Fibroblast of upper back skin (primary cell): ENCODE measurements around the gene ZCCHC17.
A peak's percentile ranks its signal among the peaks of the same experiment; 100 is the strongest.
"Not testable (repeated sequence)": the region's sequence is repeated elsewhere in the genome, so short reads cannot be mapped to it uniquely, and the experiment has no call there.

Source experiments
- DNase-seq: peaks from one replicate; pipeline ENCODE4 v3.0.0-alpha.2; 2013

ZCCHC17 gene, protein sequence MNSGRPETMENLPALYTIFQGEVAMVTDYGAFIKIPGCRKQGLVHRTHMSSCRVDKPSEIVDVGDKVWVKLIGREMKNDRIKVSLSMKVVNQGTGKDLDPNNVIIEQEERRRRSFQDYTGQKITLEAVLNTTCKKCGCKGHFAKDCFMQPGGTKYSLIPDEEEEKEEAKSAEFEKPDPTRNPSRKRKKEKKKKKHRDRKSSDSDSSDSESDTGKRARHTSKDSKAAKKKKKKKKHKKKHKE

DNA sequence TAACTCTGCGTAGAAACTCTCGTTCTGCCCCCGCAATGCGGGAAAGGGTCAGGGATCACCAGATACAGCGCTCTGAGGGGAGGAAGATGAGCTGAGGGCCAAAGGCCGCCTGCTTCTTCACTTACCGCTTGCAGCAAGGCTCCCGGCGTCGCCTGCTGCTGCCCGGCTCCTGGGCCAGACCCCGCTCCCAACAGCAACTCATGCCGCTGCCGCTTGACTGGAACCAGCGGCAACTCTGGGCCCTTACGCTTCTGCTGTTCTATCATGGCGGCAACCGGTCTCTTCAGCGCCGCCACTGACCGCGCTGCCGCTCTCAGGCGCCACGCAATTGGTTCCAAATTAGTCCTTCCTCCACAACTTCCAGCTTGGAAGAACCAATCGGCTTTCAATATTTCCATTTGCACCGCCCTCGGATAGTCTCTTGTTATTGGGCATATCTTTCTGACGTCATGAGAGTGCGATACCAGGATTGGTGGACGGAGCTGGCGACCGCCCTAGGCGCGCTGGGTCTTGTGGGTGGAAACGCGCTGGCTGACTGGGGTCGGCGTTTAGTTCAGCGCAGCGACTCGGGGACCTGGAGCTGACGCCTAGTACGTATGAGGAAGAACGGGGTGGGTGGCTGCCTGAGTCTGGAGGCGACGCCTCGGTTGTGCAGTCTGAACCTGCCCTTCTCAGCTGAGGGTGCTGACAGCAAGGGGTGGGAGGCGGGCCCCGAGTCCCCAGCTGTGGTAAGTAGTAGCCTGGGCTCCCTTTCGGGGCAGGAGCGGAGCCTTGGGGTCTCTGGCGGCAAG is at the start of gene ZCCHC17, which contains the start of gene SNRNP40:
TSS of gene ZCCHC17 (plus strand) at position 547 of the 791 bp plus-strand sequence. CDS start 13,067 bp downstream, outside the sequence.
TSS of gene SNRNP40 (minus strand) at position 303 of the 791 bp plus-strand sequence. CDS start at position 266, 37 bp downstream.
- peak; percentile 99 for DNase-seq

DNA sequence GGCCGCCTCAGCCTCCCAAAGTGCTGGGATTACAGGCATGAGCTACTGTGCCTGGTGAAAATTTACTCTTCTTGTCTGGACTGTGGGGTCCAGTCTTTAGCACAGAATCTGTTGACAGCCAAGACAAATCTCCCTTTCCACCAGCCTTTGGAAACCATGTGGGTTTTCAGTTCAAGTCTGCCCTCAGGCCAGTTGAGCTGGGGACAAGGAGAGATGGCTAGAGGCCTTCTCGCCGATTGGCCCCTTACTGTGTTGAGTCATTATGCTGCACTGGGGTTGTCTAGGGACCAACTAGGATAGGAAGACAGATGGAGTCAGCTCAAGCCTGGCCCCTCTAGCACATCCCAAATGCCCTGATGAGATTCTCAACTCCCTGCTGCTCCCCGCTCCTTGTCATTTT is 48.6 kb upstream of the ZCCHC17 start:
- DNase-seq = no peak

GRCh38 chr1:31249854-31250253 is 47.0 kb upstream of the ZCCHC17 start:
- no peak for DNase-seq

DNA sequence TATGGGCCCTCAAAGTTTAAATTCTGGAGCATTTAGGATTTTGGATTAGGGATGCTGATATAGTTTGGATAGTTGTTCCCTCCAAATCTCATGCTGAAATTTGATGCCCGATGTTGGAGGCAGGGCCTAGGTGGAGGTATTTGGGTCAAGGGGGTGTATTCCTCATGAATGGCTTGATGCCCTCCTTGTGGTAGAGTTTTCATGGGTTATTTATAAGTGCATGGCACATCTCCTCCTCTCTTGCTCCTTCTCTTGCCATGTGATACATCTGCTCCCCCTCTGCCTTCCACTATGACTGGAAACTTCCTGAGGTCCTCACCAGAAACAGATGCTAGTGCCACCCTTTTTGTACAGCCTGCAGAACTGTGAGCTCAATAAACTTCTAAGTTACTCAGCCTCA is 39.6 kb upstream of the ZCCHC17 start:
- DNase-seq = no peak

DNA sequence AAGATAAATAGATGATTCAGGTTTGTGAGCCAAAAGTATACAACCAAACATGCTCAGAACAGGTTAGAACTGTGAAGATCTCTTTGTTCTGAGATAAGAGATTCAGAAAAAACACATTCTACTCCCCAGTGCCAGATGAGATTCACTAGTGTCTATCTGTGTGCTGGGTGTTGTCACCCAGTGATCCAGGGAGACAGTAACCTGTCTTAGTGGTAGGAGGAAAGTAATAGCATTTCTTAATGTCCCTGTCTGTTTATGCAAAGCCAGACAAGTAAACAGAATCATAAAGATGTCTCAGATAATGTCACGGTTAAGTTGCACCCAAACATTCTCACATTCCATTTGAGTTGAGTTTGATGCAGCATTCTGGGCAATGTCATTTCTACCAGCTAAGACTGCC is 38.3 kb upstream of the ZCCHC17 start:
- DNase-seq = no peak

- DNase-seq = no peak
These were observed 37.1 kb upstream of the ZCCHC17 start for GRCh38 chr1:31259746-31260145.

GRCh38 chr1:31261916-31262315 is 34.9 kb upstream of the ZCCHC17 start:
- DNase-seq = no peak

GRCh38 chr1:31262393-31262792 is 34.4 kb upstream of the ZCCHC17 start:
- not testable (repeated sequence) for DNase-seq

DNA sequence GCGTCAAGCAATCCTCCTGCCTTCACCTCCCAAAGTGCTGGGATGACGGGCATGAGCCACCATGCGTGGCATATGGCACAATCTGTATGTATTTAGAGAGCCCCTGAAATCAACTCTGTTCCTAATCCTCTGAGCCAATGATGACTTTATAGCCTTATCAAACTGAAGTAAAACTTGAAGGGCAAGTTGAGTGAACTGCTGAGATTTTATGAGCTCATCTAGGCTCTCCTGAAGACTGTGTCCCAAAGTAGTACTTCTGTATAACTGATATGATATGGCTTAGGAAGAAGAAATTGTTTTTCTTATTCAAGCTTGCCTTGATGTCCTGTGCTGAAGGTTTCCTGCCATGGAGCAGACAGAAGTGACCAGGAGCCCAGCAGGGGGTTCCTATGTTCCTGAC is 33.4 kb upstream of the ZCCHC17 start:
- DNase-seq = no peak

GRCh38 chr1:31264790-31265386 is 31.9 kb upstream of the ZCCHC17 start:
- no peak for DNase-seq

DNA sequence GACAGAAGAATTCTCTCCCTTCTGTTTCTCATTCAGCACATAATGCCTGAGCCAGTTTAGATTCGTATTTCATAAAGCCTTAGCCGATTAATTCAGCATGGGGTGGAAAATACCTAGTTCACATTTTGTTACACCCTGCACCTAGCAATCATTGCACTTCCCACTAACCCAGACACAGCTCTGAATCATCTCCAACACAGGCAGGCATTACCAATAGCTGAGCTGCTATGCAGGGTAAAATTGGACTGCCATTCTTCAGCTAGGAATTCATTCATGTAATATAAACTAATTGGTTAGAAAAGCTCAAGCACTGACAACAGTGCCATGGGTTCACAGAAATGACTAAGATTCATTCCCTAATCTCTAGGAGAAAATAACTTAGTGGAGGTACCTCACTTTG is 30.3 kb upstream of the ZCCHC17 start:
- DNase-seq = no peak

DNA sequence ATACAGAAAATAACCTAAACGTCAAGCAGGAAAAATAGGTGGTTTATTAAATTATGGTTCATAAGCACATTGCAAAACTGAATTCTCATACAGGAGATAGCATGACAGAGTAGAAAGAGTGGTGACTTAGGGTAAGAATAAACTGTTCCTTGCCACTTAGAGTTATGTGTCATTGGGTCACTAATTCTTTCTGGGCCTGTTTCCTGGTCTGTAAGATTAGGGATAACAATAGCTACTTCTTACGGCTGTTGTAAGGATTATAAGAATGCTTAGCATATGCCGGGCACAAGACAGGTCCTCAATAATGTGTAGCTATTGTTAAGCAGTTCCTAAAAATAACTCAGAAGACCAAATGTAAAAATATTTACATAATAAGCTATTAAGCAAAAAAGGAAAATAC is 24.5 kb upstream of the ZCCHC17 start:
- no peak for DNase-seq

DNA sequence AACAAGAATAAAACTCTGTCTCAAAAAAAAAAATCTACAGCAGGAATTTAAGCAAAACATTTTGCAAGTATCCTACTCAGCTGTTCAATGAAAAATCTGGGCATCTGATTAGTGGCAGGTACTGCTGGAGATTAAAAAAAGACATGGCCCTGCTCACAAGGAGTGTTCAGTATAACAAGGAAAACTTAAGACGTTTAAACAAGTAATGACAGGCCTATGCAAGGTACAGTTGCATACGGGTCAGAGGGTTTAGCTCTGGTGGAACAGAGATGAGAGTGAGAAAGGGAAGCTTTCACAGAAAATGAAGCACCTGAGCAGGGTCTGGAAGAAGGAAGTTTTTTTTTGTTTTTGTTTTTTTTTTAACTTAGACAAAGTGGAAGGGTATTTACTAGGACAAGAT is 23.2 kb upstream of the ZCCHC17 start:
- DNase-seq = no peak

GRCh38 chr1:31282426-31282825 is 14.4 kb upstream of the ZCCHC17 start:
- DNase-seq = not testable (repeated sequence)

DNA sequence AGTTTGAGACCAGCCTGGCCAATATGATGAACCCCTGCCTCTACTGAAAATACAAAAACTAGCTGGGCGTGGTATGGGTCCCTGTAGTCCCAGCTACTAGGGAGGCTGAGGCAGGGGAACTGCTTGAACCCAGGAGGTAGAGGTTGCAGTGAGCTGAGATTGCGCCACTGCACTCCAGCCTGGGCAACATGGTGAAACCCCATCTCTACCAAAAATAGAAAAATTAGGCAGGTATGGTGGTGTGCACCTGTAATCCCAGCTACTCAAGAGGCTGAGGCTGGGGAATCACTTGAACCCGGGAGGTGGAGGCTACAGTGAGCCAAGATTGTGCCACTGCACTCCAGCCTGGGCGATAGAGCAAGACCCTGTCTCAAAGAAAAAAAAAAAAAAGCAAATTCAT is 9.0 kb upstream of the ZCCHC17 start:
- DNase-seq = not testable (repeated sequence)

DNA sequence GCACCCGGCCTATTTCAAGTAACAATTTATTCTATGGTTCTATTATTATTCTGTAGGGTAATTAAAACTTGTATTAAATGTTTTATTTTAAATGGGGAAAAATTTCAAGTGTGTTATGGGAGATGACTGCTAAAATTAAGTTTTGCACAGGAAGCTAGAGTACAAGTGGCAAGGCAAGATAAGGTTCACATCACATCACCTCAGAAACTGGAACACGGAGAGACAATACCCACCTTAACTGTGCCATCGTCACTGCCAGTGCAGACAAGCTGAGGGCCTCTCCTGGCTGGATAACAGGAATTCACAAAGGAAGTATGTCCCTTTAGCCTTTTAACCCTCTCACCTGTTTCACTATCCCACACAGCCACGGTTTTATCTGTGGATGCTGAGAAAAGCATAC is 7.8 kb upstream of the ZCCHC17 start:
- no peak for DNase-seq

GRCh38 chr1:31295874-31296485 is 852 bp upstream of the ZCCHC17 start:
- DNase-seq = no peak

DNA sequence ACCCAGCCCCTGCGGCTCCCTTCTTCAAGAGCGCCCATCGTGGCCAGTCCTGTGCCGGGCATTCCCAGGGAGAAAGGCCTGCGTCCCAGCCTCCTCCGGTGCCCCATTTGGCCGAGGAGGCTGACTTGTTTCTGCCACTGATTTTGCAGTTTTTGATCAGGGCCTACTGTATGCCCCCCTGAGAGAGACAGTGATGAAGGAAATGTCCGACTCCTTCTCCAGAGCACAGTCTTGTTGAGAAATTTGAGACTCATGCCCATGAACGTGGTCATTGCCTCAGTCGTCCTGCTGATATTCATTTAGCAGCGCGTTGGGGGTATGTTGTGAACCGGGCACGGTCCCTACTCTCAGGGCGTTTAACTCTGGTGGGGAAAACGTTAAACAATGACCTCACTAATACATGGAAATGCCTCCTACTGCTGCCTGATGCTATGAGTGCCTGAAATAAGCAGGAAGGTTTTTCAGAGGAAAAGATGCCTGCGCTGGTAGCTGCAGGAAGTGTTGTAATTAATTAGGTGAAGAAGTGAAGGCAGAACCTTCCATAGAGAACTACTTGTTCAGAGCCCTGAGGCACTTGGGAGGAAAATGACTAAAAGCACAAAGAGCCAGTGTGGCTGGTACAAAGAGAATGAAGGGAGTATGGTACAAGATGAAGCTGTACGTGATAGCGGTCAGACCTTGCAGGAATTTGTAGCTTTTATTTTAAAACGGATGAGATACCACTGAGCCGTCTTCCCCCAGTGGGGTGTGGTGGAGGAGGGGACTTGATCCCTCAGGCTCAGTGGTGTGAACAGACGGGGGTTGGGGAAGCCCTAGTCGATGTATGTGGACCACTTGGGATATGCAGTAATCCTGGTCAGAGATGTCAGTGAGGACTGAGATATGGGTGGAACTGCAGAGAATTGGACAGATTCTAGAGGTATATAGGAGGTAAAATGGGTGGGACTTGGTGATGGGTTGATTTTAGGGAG is 730 bp downstream of the ZCCHC17 start:
- peak; percentile 1 for DNase-seq

DNA sequence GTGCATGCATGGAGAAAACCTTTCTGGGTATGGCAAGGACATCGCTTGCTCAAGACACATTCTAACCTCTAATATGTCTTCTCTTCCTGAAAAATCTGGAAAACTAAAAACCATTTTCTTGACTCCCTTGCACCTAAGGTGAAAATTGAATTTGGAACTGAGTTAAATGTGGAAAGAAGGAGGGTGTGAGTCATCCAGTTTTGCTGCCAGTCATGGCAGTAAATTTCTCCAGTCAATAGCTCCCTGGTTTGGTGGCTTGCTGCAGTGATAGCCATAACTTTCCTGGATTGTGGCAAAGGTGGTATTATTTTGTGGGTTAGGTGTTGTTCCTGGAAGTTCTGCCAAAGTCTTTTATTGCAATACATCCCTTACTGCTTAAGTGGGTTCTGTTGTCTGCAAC is 2.5 kb downstream of the ZCCHC17 start:
- peak; percentile 2 for DNase-seq

DNA sequence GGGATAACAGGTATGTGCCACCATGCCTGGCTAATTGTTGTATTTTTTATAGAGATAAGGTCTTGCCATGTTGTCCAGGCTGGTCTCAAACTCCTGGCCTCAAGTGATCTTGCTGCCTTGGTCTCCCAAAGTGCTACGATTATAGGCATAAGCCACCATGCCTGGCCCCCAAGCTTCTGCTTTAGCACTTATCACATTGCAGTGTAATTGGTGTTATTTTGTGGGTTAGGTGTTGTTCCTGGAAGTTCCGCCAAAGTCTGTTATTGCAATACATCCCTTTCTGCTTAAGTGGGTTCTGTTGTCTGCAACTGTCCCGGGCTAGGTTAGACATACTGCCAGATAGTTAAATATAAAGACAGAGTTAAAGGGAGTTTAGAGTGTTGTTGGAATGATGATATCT is 3.4 kb downstream of the ZCCHC17 start:
- no peak for DNase-seq

- peak; percentile 61 for DNase-seq
These were observed 6.0 kb downstream of the ZCCHC17 start for GRCh38 chr1:31302709-31303441.

GRCh38 chr1:31306278-31306677 is 9.4 kb downstream of the ZCCHC17 start:
- DNase-seq = peak; percentile 92
